Endothelial cell of umbilical vein (primary cell): ENCODE results near the gene DGCR8.

Experiments used
- CTCF ChIP-seq, 2 donors: IDR thresholded peaks; 1 replicate in 1 of 2; 2 replicates in 1 of 2; pipeline ENCODE4 v1.5.1; 2011; ENCODE audit warnings: low read length in 2 of 2, mild to moderate bottlenecking in 2 of 2, moderate library complexity in 2 of 2, control low read depth in 1 of 2, inconsistent platforms in 1 of 2, low read depth in 1 of 2; ENCODE audit not compliant: insufficient read depth in 1 of 2; ENCODE audit errors: extremely low read depth in 1 of 2
- EZH2 ChIP-seq: IDR thresholded peaks from 2 replicates; pipeline ENCODE4 v1.6.1; 2012; ENCODE audit warnings: borderline replicate concordance, low read depth, mild to moderate bottlenecking, moderate library complexity, low read length, inconsistent platforms; ENCODE audit not compliant: severe bottlenecking
- JUN ChIP-seq: IDR thresholded peaks from 2 replicates; pipeline ENCODE4 v1.6.1; 2011; ENCODE audit warnings: borderline replicate concordance, low read depth; ENCODE audit not compliant: insufficient read length, insufficient read depth
- MYC ChIP-seq: IDR thresholded peaks from one replicate; pipeline ENCODE4 v1.6.1; 2011; ENCODE audit warnings: mild to moderate bottlenecking, low read depth, low read length
- POLR2A ChIP-seq: IDR thresholded peaks from 2 replicates; pipeline ENCODE4 v1.6.1; 2012; ENCODE audit warnings: low read depth, mild to moderate bottlenecking, control low read depth, low read length
- TF ChIP-seq, protein P1 (sequence below): IDR thresholded peaks from 2 replicates; pipeline ENCODE4 v1.6.1; 2011; ENCODE audit not compliant: insufficient read depth, insufficient read length

DNA sequence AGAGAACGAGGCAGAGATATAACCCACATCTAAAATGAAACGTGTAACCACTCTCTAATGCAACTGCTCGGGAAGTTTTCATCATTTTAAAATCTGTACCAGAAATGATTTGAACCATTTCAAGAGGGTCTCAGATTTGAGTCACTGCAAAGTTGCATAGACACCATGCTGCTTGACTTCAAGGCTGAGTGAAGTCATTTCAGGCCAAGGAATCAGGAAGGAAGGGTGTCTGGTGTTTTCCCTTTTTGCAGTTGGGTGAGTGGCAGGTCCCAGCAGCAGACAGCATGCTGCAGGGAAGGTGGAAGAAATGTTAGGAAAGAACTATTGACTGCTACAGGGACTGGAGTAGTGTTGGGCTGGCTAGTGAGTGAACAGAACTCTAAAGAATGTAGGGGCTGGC, 42.6 kb upstream of the DGCR8 start:
- TF ChIP-seq POLR2A (no peak), CTCF (IDR thresholded peaks at IDR 0.05; ENCODE audit: extremely low read depth in 1 of 2, insufficient read depth in 1 of 2, low read depth in 1 of 2, low read length in 2 of 2) (no peak), EZH2 (no peak), JUN (no peak), MYC (no peak)
- TF ChIP-seq, protein P1, sequence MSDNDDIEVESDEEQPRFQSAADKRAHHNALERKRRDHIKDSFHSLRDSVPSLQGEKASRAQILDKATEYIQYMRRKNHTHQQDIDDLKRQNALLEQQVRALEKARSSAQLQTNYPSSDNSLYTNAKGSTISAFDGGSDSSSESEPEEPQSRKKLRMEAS, result no peak
